Measurements from ENCODE around the gene SMYD1.

The SMYD1 gene

GRCh38 chr2:88090446-88091283 lies 23.0 kb downstream of the SMYD1 start:
- no peak for DNase-seq (ENCODE audit: low read depth)

GRCh38 chr2:88091943-88092342 lies 24.3 kb downstream of the SMYD1 start:
- TF ChIP-seq CTCF (IDR thresholded peaks at IDR 0.05; ENCODE audit: low read depth, low read length, missing control alignments) = no peak
- in situ Hi-C loops (cut with HindIII; ENCODE audit: low sequenced_read_pairs) = loop anchor here (5.0 kb wide), 1 partner anchor 70 kb away; no protein-coding TSS in a partner anchor
- no peak for DNase-seq (ENCODE audit: low read depth)

More at GRCh38 chr2:88090446-88091283, 23.0 kb downstream of the SMYD1 start:
- in situ Hi-C loops (cut with HindIII; ENCODE audit: low sequenced_read_pairs) = loop anchor here (5.0 kb wide), 1 partner anchor 72 kb away; no protein-coding TSS in a partner anchor
- TF ChIP-seq CTCF (IDR thresholded peaks at IDR 0.05; ENCODE audit: low read depth, low read length, missing control alignments) = no peak
- no peak overlapping the region for H3K4me3 ChIP-seq (ENCODE audit: low read depth, low read length)

GRCh38 chr2:88092773-88093172 lies 25.1 kb downstream of the SMYD1 start:
- TF ChIP-seq CTCF (IDR thresholded peaks at IDR 0.05; ENCODE audit: low read depth, low read length, missing control alignments) = no peak
- H3K4me3 ChIP-seq (ENCODE audit: low read depth, low read length) = no peak overlapping the region
- in situ Hi-C loops (cut with HindIII; ENCODE audit: low sequenced_read_pairs) = loop anchor here (5.0 kb wide), 1 partner anchor 70 kb away; no protein-coding TSS in a partner anchor
- no peak for DNase-seq (ENCODE audit: low read depth)

More at GRCh38 chr2:88091943-88092342, 24.3 kb downstream of the SMYD1 start:
- H3K4me3 ChIP-seq (ENCODE audit: low read depth, low read length) = no peak overlapping the region

- DNase-seq (ENCODE audit: low read depth) = no peak
- no peak overlapping the region for H3K4me3 ChIP-seq (ENCODE audit: low read depth, low read length)
- in situ Hi-C loops (cut with HindIII; ENCODE audit: low sequenced_read_pairs) = no loop called here
- no peak for TF ChIP-seq CTCF (IDR thresholded peaks at IDR 0.05; ENCODE audit: low read depth, low read length, missing control alignments)
Measured at GRCh38 chr2:88095022-88095421, 27.4 kb downstream of the SMYD1 start.

- in situ Hi-C loops (cut with HindIII; ENCODE audit: low sequenced_read_pairs) = no loop called here
- DNase-seq (ENCODE audit: low read depth) = no peak
- no peak overlapping the region for H3K4me3 ChIP-seq (ENCODE audit: low read depth, low read length)
- TF ChIP-seq CTCF (IDR thresholded peaks at IDR 0.05; ENCODE audit: low read depth, low read length, missing control alignments) = no peak
Measured at GRCh38 chr2:88096708-88097107, 29.1 kb downstream of the SMYD1 start.

- in situ Hi-C loops (cut with HindIII; ENCODE audit: low sequenced_read_pairs) = no loop called here
- DNase-seq (ENCODE audit: low read depth) = no peak
- H3K4me3 ChIP-seq (ENCODE audit: low read depth, low read length) = no peak overlapping the region
- TF ChIP-seq CTCF (IDR thresholded peaks at IDR 0.05; ENCODE audit: low read depth, low read length, missing control alignments) = no peak
Measured at GRCh38 chr2:88097192-88097591, 29.6 kb downstream of the SMYD1 start.
